Fibroblast of lung (primary cell): ENCODE results near the gene CYP2C9. TPM values are rescaled to one million over a fixed set of nuclear protein-coding genes. Genes with fewer than 3 reads are reported as not detected.

ENCODE experiments used
- DNase-seq, 2 donors: peaks; one replicate each; pipeline versions ENCODE4 v3.0.0 to v3.0.0-alpha.2; 2010; ENCODE audit warnings: low read depth in 2 of 2
- H2AFZ ChIP-seq: 2 replicates; pipeline ENCODE4 v1.5.1; 2012; ENCODE audit warnings: low read length, control low read depth, inconsistent platforms
- H3K27ac ChIP-seq: 2 replicates; pipeline ENCODE4 v1.5.1; 2011; ENCODE audit warnings: low read length, control low read depth; ENCODE audit not compliant: insufficient read depth
- H3K27me3 ChIP-seq: 2 replicates; pipeline ENCODE4 v1.5.1; 2011; ENCODE audit warnings: mild to moderate bottlenecking, low read length; ENCODE audit not compliant: control insufficient read depth, insufficient read depth
- H3K36me3 ChIP-seq: 2 replicates; pipeline ENCODE4 v1.5.1; 2011; ENCODE audit warnings: low read length; ENCODE audit not compliant: control insufficient read depth, insufficient read depth
- H3K4me1 ChIP-seq: 2 replicates; pipeline ENCODE4 v1.5.1; 2011; ENCODE audit warnings: low read length; ENCODE audit not compliant: control insufficient read depth, insufficient read depth; ENCODE audit errors: extremely low read depth
- H3K4me2 ChIP-seq: 2 replicates; pipeline ENCODE4 v1.5.1; 2011; ENCODE audit warnings: low read length, control low read depth; ENCODE audit not compliant: insufficient read depth; ENCODE audit errors: extremely low read depth
- H3K4me3 ChIP-seq, 4 experiments: fragments of 200-600 bp in 1 of 4; sonication (generic) in 1 of 4; replicated peaks in 1 of 4; 2 replicates each; pipeline ENCODE4 v1.5.1; 2011 to 2016; ENCODE audit warnings: low read length in 4 of 4, low read depth in 3 of 4, mild to moderate bottlenecking in 3 of 4, control low read depth in 2 of 4, inconsistent platforms in 1 of 4, mixed read lengths in 1 of 4; ENCODE audit not compliant: insufficient read depth in 1 of 4; ENCODE audit errors: control extremely low read depth in 1 of 4
- H3K79me2 ChIP-seq: 2 replicates; pipeline ENCODE4 v1.5.1; 2012; ENCODE audit warnings: mild to moderate bottlenecking, low read length, inconsistent platforms; ENCODE audit not compliant: control insufficient read depth, insufficient read depth
- H3K9ac ChIP-seq: 2 replicates; pipeline ENCODE4 v1.5.1; 2011; ENCODE audit warnings: mild to moderate bottlenecking, low read length, control low read depth; ENCODE audit not compliant: insufficient read depth
- H3K9me3 ChIP-seq: 2 replicates; pipeline ENCODE4 v1.5.1; 2012; ENCODE audit warnings: low read depth, low read length; ENCODE audit not compliant: control insufficient read depth, insufficient read depth
- H4K20me1 ChIP-seq: 2 replicates; pipeline ENCODE4 v1.5.1; 2011; ENCODE audit warnings: low read length; ENCODE audit not compliant: control insufficient read depth, insufficient read depth; ENCODE audit errors: extremely low read depth
- CTCF ChIP-seq, 2 donors: IDR thresholded peaks in 1 of 2; conservative IDR thresholded peaks in 1 of 2; 1 replicate in 1 of 2; 2 replicates in 1 of 2; pipeline ENCODE4 v1.5.1; 2011 to 2012; ENCODE audit warnings: low read length in 2 of 2, control low read depth in 1 of 2, inconsistent platforms in 1 of 2, low read depth in 1 of 2, mild to moderate bottlenecking in 1 of 2
- EZH2 ChIP-seq: IDR thresholded peaks from 2 replicates; pipeline ENCODE4 v1.5.1; 2012; ENCODE audit warnings: low read length, control low read depth, mild to moderate bottlenecking; ENCODE audit errors: missing control alignments
- polyA plus RNA-seq, 2 donors: library from polyadenylated mRNA; depleted of rRNA in 1 of 2; stranded (reverse) in 1 of 2; unstranded in 1 of 2; fragments of >200 nt; gene quantifications; 2 replicates each; pipeline ENCODE4 v1.2.1, GENCODE V29; 2011 to 2012; ENCODE audit warnings: missing spikeins in 1 of 2
- total RNA-seq: library from RNA; depleted of rRNA; stranded (reverse); fragments of >200 nt; gene quantifications from 2 replicates; pipeline ENCODE4 v1.2.1, GENCODE V29; 2014

The CYP2C9 gene
- total and polyA plus RNA-seq, 2 donors (not counting 1 experiment from before 2014, with no cell fraction given) = not detected

- Histone ChIP-seq H3K27me3 (no peaks in the 10 kb centered on the region), H3K36me3 (no peaks in the 10 kb centered on the region), H3K27ac (no peak overlapping the region), H3K4me1 (no peaks in the 10 kb centered on the region), H3K4me3 (no peak overlapping the region), H3K79me2 (no peaks in the 10 kb centered on the region), H2AFZ (no peak overlapping the region), H3K9ac (no peak overlapping the region), H4K20me1 (no peaks in the 10 kb centered on the region), H3K4me2 (no peak overlapping the region), H3K9me3 (no peaks in the 10 kb centered on the region)
- DNase-seq = no peak
- TF ChIP-seq CTCF (conservative IDR thresholded peaks at IDR 0.05 in 1 of 2, IDR thresholded peaks at IDR 0.05 in 1 of 2; ENCODE audit: low read depth in 1 of 2, low read length in 2 of 2) (no peak), EZH2 (no peak)
Measured at GRCh38 chr10:95035332-95036295, 97.2 kb downstream of the CYP2C9 start.

- no peak for TF ChIP-seq CTCF (conservative IDR thresholded peaks at IDR 0.05 in 1 of 2, IDR thresholded peaks at IDR 0.05 in 1 of 2; ENCODE audit: low read depth in 1 of 2, low read length in 2 of 2)
- TF ChIP-seq EZH2 = no peak
- Histone ChIP-seq H3K4me2 (no peak overlapping the region), H3K4me1 (no peaks in the 10 kb centered on the region), H3K9ac (no peak overlapping the region), H4K20me1 (no peaks in the 10 kb centered on the region), H3K27me3 (no peaks in the 10 kb centered on the region), H2AFZ (no peak overlapping the region), H3K4me3 (no peak overlapping the region), H3K79me2 (no peaks in the 10 kb centered on the region), H3K9me3 (no peaks in the 10 kb centered on the region), H3K27ac (no peak overlapping the region), H3K36me3 (no peaks in the 10 kb centered on the region)
- DNase-seq = no peak
Measured at GRCh38 chr10:95039281-95039680, 100.8 kb downstream of the CYP2C9 start.

Other genes with a start within 250 kb of the CYP2C9 start
- not detected in 2 replicates for gene CYP2C19, start 176.0 kb upstream of the CYP2C9 start, total RNA-seq
- gene CYP2C19, start 176.0 kb upstream of the CYP2C9 start, polyA plus RNA-seq = not detected in 2 replicates
- 0.17 TPM in 1 of 2 replicates, not detected in the other for gene CYP2C8, start 130.8 kb downstream of the CYP2C9 start, total RNA-seq
- gene CYP2C8, start 130.8 kb downstream of the CYP2C9 start, polyA plus RNA-seq = not detected in 2 replicates